GM12801 (cell line): ENCODE measurements around the gene FBL.

Experiments
- TF ChIP-seq, protein P1 (sequence below): IDR thresholded peaks from one replicate; pipeline ENCODE4 v1.5.1; 2011; ENCODE audit warnings: control low read depth; ENCODE audit not compliant: insufficient read length; ENCODE audit errors: extremely low read depth

FBL gene

DNA sequence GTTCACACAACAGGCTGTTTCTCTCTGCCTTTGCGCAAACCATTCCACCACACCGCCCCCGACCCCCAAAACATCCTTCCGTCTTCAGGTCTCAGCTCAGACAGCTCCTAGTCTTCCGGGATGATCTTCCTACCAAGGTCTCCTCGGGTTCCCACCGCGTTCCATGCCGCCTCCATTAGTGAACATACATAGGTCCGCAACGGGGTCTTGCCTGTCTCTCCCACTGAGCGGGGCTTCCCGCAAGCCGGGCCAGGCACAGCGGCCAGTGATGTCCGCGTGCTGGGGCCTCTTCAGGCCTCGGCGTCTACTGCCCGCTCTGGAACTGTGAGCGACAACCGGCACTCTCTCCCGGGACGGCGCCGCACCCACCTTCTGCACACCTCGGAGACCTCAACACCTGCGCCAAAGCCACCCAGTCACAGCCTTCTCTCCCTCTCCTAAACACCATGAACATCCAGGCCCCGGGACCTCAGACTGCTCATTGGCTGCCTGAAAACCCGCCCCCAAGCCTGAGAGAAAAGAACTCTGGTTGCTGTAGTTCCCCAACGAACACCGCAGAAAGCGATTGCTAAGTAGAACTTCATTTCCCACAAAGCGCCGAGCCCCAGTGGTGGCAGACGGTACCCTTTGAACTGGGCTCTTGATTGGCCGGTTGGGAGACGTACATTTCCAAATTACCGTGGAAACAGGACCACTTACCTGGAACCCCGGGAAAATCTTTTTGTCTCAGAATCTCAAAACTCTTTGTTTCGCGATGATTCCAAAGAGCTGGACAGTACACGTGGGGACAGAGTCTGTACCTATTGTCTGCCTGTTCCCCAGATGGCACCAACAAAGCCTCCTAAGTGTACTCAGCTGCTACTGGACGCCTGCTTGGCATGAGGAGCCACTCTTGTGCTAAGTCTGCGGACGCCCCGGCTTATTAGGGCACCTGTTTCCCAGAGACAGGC lies 21.8 kb downstream of the FBL start:
- TF ChIP-seq, protein P1, sequence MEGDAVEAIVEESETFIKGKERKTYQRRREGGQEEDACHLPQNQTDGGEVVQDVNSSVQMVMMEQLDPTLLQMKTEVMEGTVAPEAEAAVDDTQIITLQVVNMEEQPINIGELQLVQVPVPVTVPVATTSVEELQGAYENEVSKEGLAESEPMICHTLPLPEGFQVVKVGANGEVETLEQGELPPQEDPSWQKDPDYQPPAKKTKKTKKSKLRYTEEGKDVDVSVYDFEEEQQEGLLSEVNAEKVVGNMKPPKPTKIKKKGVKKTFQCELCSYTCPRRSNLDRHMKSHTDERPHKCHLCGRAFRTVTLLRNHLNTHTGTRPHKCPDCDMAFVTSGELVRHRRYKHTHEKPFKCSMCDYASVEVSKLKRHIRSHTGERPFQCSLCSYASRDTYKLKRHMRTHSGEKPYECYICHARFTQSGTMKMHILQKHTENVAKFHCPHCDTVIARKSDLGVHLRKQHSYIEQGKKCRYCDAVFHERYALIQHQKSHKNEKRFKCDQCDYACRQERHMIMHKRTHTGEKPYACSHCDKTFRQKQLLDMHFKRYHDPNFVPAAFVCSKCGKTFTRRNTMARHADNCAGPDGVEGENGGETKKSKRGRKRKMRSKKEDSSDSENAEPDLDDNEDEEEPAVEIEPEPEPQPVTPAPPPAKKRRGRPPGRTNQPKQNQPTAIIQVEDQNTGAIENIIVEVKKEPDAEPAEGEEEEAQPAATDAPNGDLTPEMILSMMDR: no peak

DNA sequence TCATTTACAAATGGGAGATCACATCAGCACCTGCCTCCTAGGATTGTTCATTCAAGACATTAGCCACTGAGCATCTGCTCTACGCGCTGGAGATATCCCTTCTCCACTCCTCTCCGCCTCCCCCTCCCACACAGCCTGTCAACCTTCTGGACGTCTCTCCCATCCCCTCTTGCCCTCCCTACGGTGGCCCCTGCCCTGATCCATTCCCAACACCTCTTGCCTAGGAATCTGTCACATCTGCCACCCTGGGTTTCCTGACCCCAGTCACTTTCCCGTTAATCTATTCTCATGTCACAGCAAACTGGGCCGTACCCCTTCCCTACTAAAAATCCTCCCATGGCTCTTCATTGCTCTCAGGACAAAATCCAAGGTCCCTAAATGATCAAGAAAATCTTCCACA lies 22.5 kb downstream of the FBL start:
- TF ChIP-seq, protein P1: no peak

DNA sequence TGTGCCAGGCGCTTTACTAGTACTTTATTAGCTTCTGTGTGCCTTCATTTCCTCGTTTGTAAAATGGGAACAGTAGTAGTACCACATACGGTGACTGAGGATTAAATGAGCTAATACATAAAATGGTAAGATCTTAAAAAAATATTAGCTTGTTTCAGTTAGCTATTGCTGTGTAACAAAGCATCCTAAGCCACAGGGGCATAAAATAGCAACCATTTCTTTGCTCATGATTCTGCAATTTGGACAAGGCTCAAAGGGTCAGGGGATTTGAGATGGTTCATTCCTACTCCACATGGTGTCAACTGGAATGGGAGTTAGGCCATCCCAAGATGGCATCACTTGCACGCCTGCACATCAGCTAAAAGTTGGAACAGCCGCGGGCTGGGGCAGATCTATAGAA lies 25.5 kb downstream of the FBL start:
- TF ChIP-seq, protein P1: no peak

DNA sequence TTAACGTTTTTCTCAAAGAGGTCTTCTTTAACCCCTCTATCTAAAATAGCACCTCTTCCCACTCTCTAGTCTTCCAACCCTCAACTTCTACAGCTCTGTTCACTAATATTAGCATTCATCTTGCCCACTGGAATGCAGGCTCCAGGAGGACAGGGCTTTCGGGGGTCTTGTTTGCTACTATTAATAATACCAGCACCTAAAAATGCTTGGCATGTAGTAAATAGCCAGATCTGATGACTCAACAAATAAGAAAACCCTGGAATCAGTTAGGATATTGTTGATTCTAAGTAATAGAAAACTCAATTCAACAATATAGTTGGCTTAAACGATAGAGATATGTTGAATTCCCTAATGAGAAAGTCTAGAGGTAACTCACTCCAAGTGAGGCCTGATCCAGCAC lies 26.4 kb downstream of the FBL start:
- TF ChIP-seq, protein P1: no peak

DNA sequence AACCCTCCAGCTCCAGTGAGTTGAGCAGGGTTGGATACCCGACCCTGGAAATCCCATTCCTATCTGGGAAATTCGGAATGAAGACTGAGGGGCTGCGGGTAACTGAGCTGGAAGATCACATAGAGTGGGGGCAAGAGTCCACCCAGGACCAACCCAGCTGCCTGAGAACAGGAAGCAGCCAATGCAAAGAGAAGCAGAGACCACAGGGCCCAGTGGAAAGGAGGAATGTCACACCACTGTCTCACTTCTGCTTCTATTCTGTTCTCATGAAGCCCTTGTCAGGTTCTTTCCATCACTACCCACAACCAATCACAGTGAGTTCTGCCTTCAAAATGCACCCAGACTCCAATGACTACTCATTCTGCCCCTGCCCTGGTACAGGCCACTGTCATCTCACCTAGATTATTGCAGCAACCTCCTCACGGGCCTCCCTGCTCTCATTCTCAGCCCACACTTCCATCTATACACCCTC lies 27.5 kb downstream of the FBL start:
- TF ChIP-seq, protein P1: no peak

DNA sequence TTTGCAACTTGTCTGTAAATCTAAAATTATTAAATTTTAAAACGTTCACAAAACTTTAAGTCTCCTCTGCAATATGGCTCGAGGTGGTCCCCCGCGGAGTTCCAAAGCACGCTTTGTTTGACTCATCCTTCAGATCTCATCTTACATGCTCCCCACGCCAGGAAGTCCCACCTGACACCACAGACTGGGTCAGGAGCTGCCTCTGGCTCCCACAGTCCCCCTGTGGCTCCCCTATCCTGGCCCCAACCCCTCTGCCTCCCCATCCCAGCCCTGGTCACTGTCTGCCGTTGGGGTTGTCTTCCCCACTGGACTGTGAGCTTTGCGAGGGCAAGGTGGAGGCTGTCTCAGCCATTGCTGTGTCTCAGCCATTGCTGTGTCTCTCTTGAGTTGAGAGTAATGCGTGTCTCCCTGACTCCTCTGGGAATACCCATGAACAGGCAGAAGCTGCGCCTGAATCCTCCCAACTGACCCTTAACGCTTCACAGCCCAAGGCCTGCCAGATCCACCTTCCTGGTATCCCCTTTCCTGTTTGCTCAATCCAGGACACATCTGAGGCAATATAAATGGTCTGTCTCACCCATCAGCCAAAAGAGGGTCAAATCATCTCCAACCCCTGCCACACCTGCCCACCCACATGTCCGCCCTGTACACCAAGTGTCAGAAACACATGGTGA lies 28.2 kb downstream of the FBL start:
- TF ChIP-seq, protein P1: no peak

DNA sequence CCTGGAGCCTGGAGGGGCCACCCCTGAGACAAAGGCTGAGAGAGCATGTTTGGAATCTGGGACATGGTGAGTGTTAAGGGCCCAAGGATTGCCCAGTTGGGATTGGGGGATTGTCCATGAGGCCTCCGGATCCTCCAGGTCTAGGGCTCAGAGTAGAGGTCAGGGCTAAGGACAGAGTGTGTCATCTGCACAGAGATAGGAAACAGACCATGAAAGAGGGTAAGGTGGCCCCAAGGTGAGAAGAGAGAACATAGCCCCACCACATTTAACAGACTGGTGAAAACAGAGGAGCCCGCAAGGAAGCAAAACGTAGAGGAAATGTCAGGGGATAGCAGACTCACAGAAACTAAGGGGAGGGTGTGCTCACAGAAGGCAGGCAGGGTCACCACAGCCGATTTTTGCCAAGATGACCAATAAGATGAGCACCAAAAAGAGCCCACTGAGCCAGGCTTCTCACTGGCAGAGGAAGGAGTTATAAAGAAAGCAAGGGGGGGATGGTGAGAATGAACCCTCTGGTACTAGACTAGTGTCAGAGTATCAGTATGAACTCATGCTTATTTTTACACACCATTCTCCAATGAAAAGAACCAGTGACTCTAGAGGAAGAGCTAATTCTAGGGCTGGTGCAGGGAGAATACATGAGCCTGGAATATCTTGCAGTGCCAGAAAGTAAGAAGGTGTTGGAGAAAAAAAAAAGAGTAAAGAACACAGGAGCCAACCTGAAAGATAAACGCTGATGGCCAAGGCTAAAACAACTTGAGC lies 29.7 kb downstream of the FBL start:
- TF ChIP-seq, protein P1: no peak
